Measurements from ENCODE around the gene EDAR. TPM values are rescaled to one million over a fixed set of nuclear protein-coding genes. Genes with fewer than 3 reads are reported as not detected.
A peak's percentile ranks its signal among the peaks of the same experiment; 100 is the strongest.

The EDAR gene
- total RNA-seq, 2 experiments from 2014 or later = not detected

DNA sequence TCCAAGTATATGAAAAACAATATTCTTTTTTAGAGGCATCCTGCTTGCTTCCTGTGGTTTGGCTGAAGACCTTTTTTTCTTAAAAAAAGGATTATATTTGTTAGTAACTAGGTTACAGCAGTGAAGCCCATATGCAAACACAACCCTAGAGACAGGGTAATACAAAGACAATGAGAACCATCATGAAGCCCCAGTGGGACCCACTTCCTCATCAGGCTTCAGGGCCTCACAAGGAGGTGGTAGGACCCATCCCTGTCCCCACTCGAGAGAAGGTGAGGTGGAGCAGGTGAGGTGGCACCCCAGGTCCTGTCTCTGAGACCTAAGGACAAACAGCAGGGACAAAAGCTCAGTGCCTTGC is 80.3 kb downstream of the EDAR start:
- H3K36me3 Mint-ChIP-seq (ENCODE audit: low read depth) = no peaks in the 10 kb centered on the region
- DNase-seq (peak; percentile 12), ATAC-seq (no peak)
- H3K4me1 Mint-ChIP-seq (ENCODE audit: low read depth) = no peaks in the 10 kb centered on the region
- no peaks in the 10 kb centered on the region for H3K27me3 Mint-ChIP-seq (ENCODE audit: low read depth)
- ChIA-PET POLR2A (no interaction called here), CTCF (no interaction called here)
- no peaks in the 10 kb centered on the region for H3K9me3 Mint-ChIP-seq (ENCODE audit: insufficient read depth)
- no peak overlapping the region for H3K4me3 Mint-ChIP-seq
- no peak overlapping the region for H3K27ac Mint-ChIP-seq

DNA sequence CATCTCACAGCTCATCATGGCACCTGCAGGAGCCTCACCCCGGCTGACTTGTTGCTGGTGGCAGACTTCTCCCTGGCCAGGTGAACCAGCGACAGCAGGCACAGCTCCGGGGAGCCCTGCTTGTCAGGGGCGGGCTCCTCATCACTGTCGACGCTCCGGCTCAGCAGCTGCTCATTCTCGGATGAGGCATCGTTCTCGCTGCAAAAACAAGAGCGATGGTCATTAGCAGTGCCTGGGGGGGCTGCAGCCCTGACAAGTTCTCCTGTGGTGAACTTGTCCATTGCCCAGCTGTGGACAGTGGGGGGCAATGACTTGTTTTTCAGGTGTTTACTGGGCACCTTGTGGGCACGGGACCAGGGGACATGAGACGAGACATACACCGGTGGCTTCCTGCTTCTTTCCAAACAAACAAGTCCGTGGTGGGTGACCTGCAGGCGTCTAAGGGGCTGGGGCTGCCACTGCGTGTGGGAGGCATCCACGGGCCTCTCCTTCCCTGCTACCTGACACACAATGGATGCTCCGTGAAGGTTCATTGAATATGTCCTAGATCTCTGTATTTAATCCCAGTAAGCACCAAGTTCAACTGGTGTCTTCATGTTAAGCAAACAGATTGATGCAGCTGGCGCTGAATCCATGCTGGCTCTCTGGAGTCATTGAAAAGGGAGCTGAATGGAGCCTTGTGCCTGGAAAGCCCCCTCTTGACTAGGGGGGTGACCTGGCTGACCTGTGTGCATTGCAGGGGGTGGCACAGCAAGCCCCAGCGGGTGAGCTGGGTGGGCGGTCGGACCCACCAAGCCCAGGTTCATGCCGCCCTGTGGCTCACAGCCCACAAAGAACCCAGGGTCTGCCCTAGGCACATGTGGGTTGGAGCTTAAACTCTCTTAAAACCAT is 81.0 kb downstream of the EDAR start:
- no peak overlapping the region for H3K27ac Mint-ChIP-seq
- POLR2A ChIA-PET = no interaction called here
- no peaks in the 10 kb centered on the region for H3K9me3 Mint-ChIP-seq (ENCODE audit: insufficient read depth)
- ATAC-seq = no peak
- CTCF ChIA-PET = interaction anchor here (1.6 kb wide), 1 partner anchor 21 kb away, joined by 3 read pairs; no protein-coding TSS in a partner anchor
- H3K27me3 Mint-ChIP-seq (ENCODE audit: low read depth) = no peaks in the 10 kb centered on the region
- peak; percentile 9 for DNase-seq
- H3K36me3 Mint-ChIP-seq (ENCODE audit: low read depth) = no peaks in the 10 kb centered on the region
- no peaks in the 10 kb centered on the region for H3K4me1 Mint-ChIP-seq (ENCODE audit: low read depth)
- no peak overlapping the region for H3K4me3 Mint-ChIP-seq

DNA sequence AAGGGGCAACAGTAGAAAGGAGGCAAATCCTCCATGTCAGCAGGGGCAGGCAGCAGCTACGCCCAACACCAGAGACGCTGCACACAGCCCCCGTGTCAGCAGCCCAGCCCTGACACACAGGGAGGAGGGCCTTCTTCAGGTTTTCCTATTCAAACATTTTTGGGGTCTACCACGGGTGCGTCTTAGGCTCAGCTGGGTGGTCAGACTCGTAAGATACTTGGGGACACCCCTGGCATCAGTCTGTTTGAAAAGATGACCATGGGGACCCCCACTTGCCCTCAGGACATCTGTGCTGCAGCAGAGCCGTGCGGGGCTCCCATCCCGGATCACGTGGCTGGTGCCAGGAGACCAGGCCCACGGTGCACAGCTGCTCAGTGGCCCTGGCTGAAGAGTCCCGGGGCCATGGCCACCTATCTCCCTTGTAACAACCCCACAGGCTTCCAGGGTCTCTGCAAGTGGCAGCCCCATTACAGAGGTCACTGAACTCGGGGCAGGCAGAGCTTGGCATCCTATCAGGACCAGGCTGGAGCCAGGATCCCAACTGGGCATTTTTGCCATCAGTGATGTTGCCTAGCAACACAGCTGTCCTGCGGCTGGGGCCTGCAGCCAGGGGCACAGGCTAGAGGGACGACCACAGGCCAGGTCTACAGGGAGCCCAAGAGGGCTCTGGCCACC is 82.5 kb downstream of the EDAR start:
- no peak overlapping the region for H3K27ac Mint-ChIP-seq

DNA sequence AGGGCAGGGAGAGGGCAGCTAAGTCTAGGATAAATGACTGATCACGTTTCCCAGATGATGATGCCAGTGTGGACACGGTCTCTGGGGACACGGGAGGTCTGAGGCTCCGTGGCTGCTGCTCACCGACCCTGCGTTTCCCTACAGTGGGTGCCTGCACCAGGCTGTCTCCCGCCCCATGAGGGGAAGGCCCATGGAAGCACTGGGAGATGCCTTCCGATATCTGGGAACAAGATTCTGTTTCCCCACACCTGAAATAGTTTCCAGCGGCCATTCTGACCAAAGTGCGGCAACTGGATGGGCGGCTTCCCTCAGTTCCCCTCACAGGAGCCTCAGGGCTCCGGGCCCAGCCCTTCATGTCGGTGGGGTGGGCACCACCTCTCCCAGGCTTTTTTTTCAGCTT is 83.1 kb downstream of the EDAR start:
- no peaks in the 10 kb centered on the region for H3K36me3 Mint-ChIP-seq (ENCODE audit: low read depth)
- ATAC-seq (no peak), DNase-seq (no peak)
- no peaks in the 10 kb centered on the region for H3K27me3 Mint-ChIP-seq (ENCODE audit: low read depth)
- no peaks in the 10 kb centered on the region for H3K4me1 Mint-ChIP-seq (ENCODE audit: low read depth)
- H3K4me3 Mint-ChIP-seq = no peak overlapping the region
- ChIA-PET POLR2A (no interaction called here), CTCF (no interaction called here)
- no peak overlapping the region for H3K27ac Mint-ChIP-seq
- H3K9me3 Mint-ChIP-seq (ENCODE audit: insufficient read depth) = no peaks in the 10 kb centered on the region

More for the DNA sequence above, 82.5 kb downstream of the EDAR start:
- Mint-ChIP-seq H3K4me3 (no peak overlapping the region), H3K27me3 (ENCODE audit: low read depth) (no peaks in the 10 kb centered on the region), H3K9me3 (ENCODE audit: insufficient read depth) (no peaks in the 10 kb centered on the region), H3K36me3 (ENCODE audit: low read depth) (no peaks in the 10 kb centered on the region), H3K4me1 (ENCODE audit: low read depth) (no peaks in the 10 kb centered on the region)
- ATAC-seq = no peak
- ChIA-PET CTCF (interaction anchor here (1.6 kb wide), 1 partner anchor 22 kb away, joined by 3 read pairs; no protein-coding TSS in a partner anchor), POLR2A (no interaction called here)
- peak; percentile 9 for DNase-seq

DNA sequence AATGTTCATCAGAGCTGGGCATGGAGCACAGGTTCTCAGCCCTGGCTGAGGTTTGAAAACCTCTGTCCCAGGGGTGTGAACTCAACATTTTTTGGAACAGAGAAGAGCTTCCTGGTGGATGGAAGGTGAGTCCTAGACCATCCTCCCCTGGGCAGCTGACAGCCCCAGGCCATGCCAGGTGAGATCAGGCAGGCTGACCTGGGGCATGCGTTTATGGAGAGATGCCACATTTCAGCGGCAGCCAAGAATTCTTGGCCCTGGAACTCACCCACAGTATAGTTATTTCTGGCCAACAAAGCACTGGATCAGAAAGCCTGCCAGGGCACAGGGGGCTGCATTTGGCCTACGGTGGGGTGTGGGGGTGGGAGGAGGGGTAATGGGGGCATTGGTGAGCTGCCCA is 83.8 kb downstream of the EDAR start:
- DNase-seq (no peak), ATAC-seq (no peak)
- H3K9me3 Mint-ChIP-seq (ENCODE audit: insufficient read depth) = no peaks in the 10 kb centered on the region
- no peak overlapping the region for H3K27ac Mint-ChIP-seq
- POLR2A ChIA-PET = no interaction called here
- no peak overlapping the region for H3K4me3 Mint-ChIP-seq
- H3K36me3 Mint-ChIP-seq (ENCODE audit: low read depth) = no peaks in the 10 kb centered on the region
- CTCF ChIA-PET = no interaction called here
- no peaks in the 10 kb centered on the region for H3K4me1 Mint-ChIP-seq (ENCODE audit: low read depth)
- H3K27me3 Mint-ChIP-seq (ENCODE audit: low read depth) = no peaks in the 10 kb centered on the region

DNA sequence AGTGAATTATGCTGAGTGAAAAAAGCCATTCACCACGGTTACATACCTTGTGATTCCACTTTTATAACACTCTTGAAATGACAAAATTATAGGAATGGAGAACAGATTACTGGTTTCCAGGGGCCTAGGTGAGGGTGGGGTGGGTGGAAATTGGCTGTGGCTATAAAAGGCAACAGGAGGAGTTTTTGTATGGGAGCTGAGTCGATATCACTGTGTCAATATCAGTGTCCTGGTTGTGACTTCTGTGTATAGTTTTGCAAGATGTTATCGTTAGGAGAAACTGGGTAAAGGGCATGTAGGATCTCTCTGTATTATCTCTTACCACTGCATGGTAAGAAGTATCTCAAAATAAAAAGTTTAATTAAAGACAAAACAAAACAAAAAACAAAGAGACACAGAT is 84.3 kb downstream of the EDAR start:
- no peak for ATAC-seq
- no peaks in the 10 kb centered on the region for H3K27me3 Mint-ChIP-seq (ENCODE audit: low read depth)
- ChIA-PET CTCF (no interaction called here), POLR2A (no interaction called here)
- H3K36me3 Mint-ChIP-seq (ENCODE audit: low read depth) = no peaks in the 10 kb centered on the region
- DNase-seq = no peak
- no peaks in the 10 kb centered on the region for H3K9me3 Mint-ChIP-seq (ENCODE audit: insufficient read depth)
- H3K4me1 Mint-ChIP-seq (ENCODE audit: low read depth) = no peaks in the 10 kb centered on the region
- no peak overlapping the region for H3K4me3 Mint-ChIP-seq
- H3K27ac Mint-ChIP-seq = no peak overlapping the region

DNA sequence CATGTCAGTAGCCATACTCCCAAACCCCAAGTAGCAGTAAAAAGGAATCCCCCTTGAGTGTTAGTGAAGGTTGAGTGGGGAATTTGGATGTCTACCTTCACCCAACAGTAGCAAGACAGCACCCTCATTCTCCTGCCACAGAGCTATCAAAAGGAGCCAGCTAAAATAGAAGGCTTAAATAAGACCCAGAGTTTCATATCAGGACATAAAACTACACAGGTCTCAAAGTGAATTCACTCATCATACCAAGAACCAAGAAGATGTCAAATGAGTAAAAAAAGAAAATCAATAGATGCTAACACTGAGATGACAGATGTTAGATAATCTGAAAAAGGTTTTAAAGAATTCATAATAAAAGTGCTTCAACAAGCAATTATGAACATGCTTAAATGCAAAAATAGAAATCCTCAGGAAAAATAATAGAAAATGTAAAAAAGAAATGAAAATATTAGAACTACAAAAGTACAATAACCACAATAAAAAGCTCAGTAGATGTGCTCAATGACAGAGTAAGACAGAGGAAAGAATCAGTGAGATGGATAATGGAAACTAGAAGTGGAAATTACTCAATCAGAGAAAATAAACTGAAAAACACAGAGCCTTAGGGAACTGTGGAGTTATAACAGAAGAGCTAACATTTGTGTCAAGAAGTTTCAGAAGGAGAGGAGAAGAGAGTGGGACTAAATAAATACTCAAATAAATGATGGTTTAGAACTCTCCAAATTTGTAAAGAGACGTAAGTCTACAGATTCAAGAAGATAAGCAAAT is 90.5 kb downstream of the EDAR start:
- DNase-seq = no peak
- no peak overlapping the region for H3K4me3 Mint-ChIP-seq
- no peak overlapping the region for H3K27ac Mint-ChIP-seq
- H3K27me3 Mint-ChIP-seq (ENCODE audit: low read depth) = no peaks in the 10 kb centered on the region
- no peaks in the 10 kb centered on the region for H3K36me3 Mint-ChIP-seq (ENCODE audit: low read depth)
- CTCF ChIA-PET = no interaction called here
- H3K4me1 Mint-ChIP-seq (ENCODE audit: low read depth) = no peaks in the 10 kb centered on the region
- POLR2A ChIA-PET = no interaction called here
- H3K9me3 Mint-ChIP-seq (ENCODE audit: insufficient read depth) = peaks cover 4% of the 10 kb centered on the region
- no peak for ATAC-seq

DNA sequence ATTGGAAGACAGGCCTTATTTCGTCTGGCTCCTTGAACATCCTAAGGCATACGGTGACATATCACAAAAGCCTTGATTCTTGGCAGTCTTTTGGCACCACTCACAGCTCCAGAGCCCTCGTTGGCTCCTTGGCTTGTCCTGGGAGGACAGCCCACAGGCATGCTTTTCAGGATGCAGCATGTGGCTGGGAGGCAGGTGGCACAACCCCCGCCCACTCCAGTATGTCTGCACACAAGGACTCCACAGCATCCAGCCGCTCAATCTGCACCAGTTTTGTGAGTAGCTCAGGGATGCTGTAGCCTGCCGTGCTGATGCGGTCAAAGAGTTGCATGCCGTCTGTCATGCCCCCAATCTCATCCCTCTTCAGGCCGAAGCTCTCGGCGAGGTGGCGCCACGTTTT is 92.3 kb downstream of the EDAR start:
- no peak overlapping the region for H3K27ac Mint-ChIP-seq

DNA sequence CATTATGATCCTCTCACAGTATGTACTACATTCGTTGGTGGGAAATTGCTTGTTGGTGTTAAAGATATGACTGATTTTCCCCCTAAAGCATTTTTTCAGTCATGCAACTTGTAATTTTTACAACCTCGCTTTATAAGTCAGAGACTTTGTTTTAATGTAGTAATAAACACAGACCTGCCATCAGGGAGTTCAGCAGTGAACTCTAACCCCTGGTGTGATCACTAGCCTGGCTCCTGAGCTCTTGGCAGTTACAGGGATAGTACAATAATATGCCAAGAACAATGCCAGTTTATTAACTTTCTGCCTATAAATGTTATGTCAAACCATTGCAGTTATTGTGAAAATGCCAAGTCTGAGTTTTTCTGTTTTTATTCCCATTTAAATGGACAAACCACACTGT is 93.8 kb downstream of the EDAR start:
- no peak for ATAC-seq
- DNase-seq = no peak
- H3K27me3 Mint-ChIP-seq (ENCODE audit: low read depth) = no peaks in the 10 kb centered on the region
- H3K4me1 Mint-ChIP-seq (ENCODE audit: low read depth) = no peaks in the 10 kb centered on the region
- H3K4me3 Mint-ChIP-seq = no peak overlapping the region
- ChIA-PET CTCF (no interaction called here), POLR2A (no interaction called here)
- H3K27ac Mint-ChIP-seq = no peak overlapping the region
- H3K9me3 Mint-ChIP-seq (ENCODE audit: insufficient read depth) = peaks cover 15% of the 10 kb centered on the region
- peaks cover 3% of the 10 kb centered on the region for H3K36me3 Mint-ChIP-seq (ENCODE audit: low read depth)

More for the DNA sequence above, 92.3 kb downstream of the EDAR start:
- ATAC-seq (no peak), DNase-seq (no peak)
- no peaks in the 10 kb centered on the region for H3K36me3 Mint-ChIP-seq (ENCODE audit: low read depth)
- ChIA-PET POLR2A (interaction anchor here (0.6 kb wide), 1 partner anchor 69 kb away, joined by 3 read pairs; no protein-coding TSS in a partner anchor), CTCF (no interaction called here)
- H3K4me1 Mint-ChIP-seq (ENCODE audit: low read depth) = no peaks in the 10 kb centered on the region
- H3K4me3 Mint-ChIP-seq = no peak overlapping the region
- no peaks in the 10 kb centered on the region for H3K27me3 Mint-ChIP-seq (ENCODE audit: low read depth)
- H3K9me3 Mint-ChIP-seq (ENCODE audit: insufficient read depth) = peaks cover 4% of the 10 kb centered on the region

DNA sequence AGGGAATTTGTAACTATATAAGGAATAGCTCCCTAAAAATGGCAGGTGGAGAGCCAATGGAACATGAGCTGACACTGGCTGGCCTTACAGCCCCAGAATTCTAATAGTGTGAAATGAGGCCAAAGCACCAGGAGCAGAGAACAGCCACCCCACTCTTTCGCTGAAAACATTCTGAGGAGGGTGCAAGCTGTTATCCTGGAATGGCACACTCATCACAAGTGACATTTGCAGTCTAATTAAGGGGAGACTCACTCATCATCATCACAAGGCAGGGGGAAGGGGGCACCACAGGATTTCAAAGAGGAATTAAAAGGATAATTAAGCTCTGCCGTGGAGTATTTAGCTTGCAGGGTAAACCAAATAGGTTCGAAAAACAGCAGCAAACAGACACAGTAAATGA is 94.3 kb downstream of the EDAR start:
- ATAC-seq (no peak), DNase-seq (no peak)
- Mint-ChIP-seq H3K4me1 (ENCODE audit: low read depth) (no peaks in the 10 kb centered on the region), H3K27me3 (ENCODE audit: low read depth) (no peaks in the 10 kb centered on the region), H3K4me3 (no peak overlapping the region), H3K9me3 (ENCODE audit: insufficient read depth) (peaks cover 16% of the 10 kb centered on the region), H3K36me3 (ENCODE audit: low read depth) (peaks cover 4% of the 10 kb centered on the region), H3K27ac (no peak overlapping the region)
- ChIA-PET POLR2A (no interaction called here), CTCF (interaction anchor here (0.7 kb wide), 1 partner anchor 28 kb away, joined by 3 read pairs; no protein-coding TSS in a partner anchor)

DNA sequence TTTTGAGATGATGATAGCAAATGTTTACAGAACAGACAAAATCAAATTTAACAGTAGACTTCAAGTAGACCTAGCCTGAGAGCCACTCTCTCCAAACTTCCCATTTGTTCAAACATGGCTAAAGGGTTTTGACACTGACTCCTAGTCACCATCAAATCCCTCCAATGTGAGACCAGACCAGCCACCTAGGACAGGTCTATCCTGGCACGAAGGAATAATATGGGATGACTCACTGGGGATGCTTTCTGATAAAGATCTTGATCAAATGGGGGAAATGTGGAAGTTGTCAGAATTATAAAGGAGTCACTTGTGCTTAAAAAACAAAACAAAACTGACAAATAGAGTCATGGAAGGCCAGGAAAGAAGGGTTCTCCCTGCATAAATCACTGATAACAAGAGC is 95.7 kb downstream of the EDAR start:
- Mint-ChIP-seq H3K36me3 (ENCODE audit: low read depth) (peaks cover 8% of the 10 kb centered on the region), H3K9me3 (ENCODE audit: insufficient read depth) (peaks cover 29% of the 10 kb centered on the region), H3K4me1 (ENCODE audit: low read depth) (no peaks in the 10 kb centered on the region), H3K27me3 (ENCODE audit: low read depth) (no peaks in the 10 kb centered on the region), H3K27ac (no peak overlapping the region), H3K4me3 (no peak overlapping the region)
- DNase-seq (no peak), ATAC-seq (no peak)
- ChIA-PET POLR2A (no interaction called here), CTCF (no interaction called here)

DNA sequence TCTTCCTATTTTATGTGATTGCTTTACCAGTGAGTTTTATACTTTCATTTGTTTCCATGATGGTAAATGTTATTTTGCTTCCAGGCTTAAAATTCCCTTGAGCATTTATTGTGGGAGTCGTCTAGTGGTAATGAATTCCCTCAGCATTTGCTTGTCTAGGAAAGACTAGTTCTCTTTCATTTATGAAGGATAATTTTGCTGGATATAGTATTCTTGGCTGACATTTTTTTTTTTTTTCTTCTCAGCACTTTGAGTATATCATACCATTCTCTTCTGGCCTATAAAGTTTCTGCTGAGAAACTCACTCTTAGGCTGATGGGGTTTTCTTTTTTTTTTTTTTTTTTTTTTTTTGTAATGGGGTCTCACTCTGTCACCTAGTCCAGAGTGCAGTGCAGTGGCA is 99.1 kb downstream of the EDAR start:
- ATAC-seq (no peak), DNase-seq (no peak)
- Mint-ChIP-seq H3K4me1 (ENCODE audit: low read depth) (no peaks in the 10 kb centered on the region), H3K9me3 (ENCODE audit: insufficient read depth) (peaks cover 24% of the 10 kb centered on the region), H3K27me3 (ENCODE audit: low read depth) (peaks cover 2% of the 10 kb centered on the region), H3K4me3 (no peak overlapping the region), H3K36me3 (ENCODE audit: low read depth) (peaks cover 8% of the 10 kb centered on the region), H3K27ac (no peak overlapping the region)
- CTCF ChIA-PET = interaction anchor here (0.8 kb wide), 1 partner anchor 1892 kb away, joined by 3 read pairs; no protein-coding TSS in a partner anchor
- POLR2A ChIA-PET = no interaction called here

All from activated CD8-positive, alpha-beta T cell treated with anti-CD3 and anti-CD28 coated beads, Interleukin-2, amount 10 ng/mL, durations not matched to agents 7 days and 5 days (primary cell).